ENCODE data around the gene CNIH3.

Gene CNIH3

DNA sequence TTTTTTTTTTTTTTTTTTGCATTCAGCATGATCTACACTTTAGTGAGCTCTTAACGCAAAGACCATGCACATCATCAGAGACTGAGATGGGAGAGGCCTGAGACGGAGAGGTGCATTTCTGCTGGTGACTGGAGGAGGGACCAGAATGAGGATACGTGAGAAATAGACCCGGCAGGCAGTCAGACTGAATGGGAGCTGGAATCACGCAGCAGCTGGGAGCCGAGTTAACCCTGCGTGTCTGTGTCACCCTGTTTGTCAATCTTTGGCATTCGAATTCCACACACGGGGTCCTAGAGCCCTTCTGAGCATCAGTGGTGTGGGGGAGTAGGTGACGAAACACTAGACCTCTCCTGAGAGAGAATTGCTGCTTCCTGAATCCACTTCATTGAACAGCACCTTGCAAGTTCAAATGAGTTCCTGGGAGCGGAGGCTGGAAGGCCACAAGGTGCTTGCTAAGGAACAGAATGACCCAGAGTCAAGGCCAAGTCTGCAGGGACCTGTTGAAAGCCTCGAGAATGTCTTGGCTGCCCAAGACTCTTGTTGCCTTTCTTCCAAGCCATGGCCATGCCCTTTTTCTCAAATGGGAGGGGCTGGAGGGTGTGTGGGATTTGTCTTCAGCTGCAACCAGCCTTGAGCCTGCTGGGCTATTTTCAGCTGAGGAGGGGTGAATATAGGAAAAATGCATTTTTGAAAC, 123.3 kb downstream of the CNIH3 start:
- no peaks in the 10 kb centered on the region for H4K20me1 ChIP-seq (ENCODE audit: control insufficient read depth, insufficient read depth, low read depth, low read length)
- no peak overlapping the region for H3K4me2 ChIP-seq (ENCODE audit: low read length)
- no peaks in the 10 kb centered on the region for H3K79me2 ChIP-seq (ENCODE audit: control insufficient read depth, low read length)
- H3K9me2 ChIP-seq (replicated peaks; ENCODE audit: control insufficient read depth, low read length): no peaks in the 10 kb centered on the region
- TF ChIP-seq, protein P1, sequence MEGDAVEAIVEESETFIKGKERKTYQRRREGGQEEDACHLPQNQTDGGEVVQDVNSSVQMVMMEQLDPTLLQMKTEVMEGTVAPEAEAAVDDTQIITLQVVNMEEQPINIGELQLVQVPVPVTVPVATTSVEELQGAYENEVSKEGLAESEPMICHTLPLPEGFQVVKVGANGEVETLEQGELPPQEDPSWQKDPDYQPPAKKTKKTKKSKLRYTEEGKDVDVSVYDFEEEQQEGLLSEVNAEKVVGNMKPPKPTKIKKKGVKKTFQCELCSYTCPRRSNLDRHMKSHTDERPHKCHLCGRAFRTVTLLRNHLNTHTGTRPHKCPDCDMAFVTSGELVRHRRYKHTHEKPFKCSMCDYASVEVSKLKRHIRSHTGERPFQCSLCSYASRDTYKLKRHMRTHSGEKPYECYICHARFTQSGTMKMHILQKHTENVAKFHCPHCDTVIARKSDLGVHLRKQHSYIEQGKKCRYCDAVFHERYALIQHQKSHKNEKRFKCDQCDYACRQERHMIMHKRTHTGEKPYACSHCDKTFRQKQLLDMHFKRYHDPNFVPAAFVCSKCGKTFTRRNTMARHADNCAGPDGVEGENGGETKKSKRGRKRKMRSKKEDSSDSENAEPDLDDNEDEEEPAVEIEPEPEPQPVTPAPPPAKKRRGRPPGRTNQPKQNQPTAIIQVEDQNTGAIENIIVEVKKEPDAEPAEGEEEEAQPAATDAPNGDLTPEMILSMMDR (IDR thresholded peaks at IDR 0.05; ENCODE audit: low read depth, low read length, poor library complexity, severe bottlenecking): no peak
- no peak for TF ChIP-seq EZH2phosphoT487 (IDR thresholded peaks at IDR 0.05; ENCODE audit: borderline replicate concordance, low read length)
- no peaks in the 10 kb centered on the region for H3K4me1 ChIP-seq (ENCODE audit: control insufficient read depth, low read length)
- no peaks in the 10 kb centered on the region for H3K9me3 ChIP-seq (ENCODE audit: control insufficient read depth, insufficient read depth, low read length)
- H3F3A ChIP-seq (ENCODE audit: control insufficient read depth, insufficient read depth): no peaks in the 10 kb centered on the region
- H3K4me3 ChIP-seq (ENCODE audit: low read length): no peak overlapping the region
- H3K36me3 ChIP-seq (ENCODE audit: control insufficient read depth, low read length): no peaks in the 10 kb centered on the region
- no peak overlapping the region for H3K27ac ChIP-seq (ENCODE audit: low read depth, low read length)
- no peaks in the 10 kb centered on the region for H3K27me3 ChIP-seq (ENCODE audit: control insufficient read depth, low read length)

DNA sequence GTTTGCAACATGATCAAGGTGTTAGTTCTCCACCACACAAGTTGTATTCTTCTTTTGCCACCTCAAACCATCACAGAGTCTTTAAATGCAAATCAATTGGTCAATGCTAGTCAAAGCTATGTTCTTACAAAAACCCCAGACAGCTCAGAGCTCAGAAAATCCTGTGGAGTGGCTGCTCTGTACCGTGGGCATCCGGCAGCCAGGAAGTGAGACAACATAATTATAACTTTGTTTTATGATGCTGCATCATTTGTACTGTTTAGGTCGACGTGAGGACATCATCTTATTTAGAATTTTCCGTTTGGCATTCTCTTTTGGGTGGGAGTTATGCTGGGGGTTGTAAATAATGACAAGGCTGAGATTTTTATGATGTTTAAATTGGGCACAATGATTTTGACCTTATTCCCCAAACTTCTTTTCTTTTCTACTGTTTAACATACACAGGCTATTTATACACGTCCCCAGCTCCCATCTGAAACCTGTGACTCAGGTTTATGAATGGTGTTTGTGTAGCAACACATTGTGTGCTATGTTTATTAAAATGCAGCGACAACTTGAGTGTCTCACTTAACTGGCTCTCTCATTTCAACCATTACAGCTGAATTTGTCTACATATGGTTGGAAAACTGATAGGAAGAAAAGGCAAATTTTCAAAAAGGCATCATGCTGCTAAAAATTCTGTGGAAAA, 124.0 kb downstream of the CNIH3 start:
- Histone ChIP-seq H3K4me2 (ENCODE audit: low read length) (no peak overlapping the region), H3K27me3 (ENCODE audit: control insufficient read depth, low read length) (no peaks in the 10 kb centered on the region)

DNA sequence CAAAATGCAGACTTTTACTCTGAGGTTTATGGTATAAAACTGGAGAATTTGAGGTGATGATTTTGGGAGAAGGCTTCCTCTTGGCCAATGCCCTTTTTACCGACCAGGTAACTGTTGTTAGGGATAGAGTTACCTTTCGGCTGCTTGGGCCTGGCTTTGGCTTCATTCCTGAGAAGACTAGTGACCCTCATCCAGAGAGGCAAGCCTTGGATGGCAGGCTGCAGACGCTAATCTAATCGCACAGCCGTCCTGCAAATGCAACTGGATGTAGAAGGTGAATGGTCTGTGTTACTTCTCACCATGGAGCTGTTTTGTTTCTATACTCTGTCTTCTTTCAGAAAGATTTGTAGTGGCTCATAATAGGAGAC, 124.6 kb downstream of the CNIH3 start:
- Histone ChIP-seq H3K4me2 (ENCODE audit: low read length) (no peak overlapping the region), H3K27ac (ENCODE audit: low read depth, low read length) (no peak overlapping the region), H3K9me2 (replicated peaks; ENCODE audit: control insufficient read depth, low read length) (no peaks in the 10 kb centered on the region), H3K4me1 (ENCODE audit: control insufficient read depth, low read length) (no peaks in the 10 kb centered on the region), H4K20me1 (ENCODE audit: control insufficient read depth, insufficient read depth, low read depth, low read length) (no peaks in the 10 kb centered on the region), H3K9me3 (ENCODE audit: control insufficient read depth, insufficient read depth, low read length) (no peaks in the 10 kb centered on the region), H3K27me3 (ENCODE audit: control insufficient read depth, low read length) (no peaks in the 10 kb centered on the region), H3F3A (ENCODE audit: control insufficient read depth, insufficient read depth) (no peaks in the 10 kb centered on the region), H3K4me3 (ENCODE audit: low read length) (no peak overlapping the region), H3K36me3 (ENCODE audit: control insufficient read depth, low read length) (no peaks in the 10 kb centered on the region), H3K79me2 (ENCODE audit: control insufficient read depth, low read length) (no peaks in the 10 kb centered on the region)
- TF ChIP-seq EZH2phosphoT487 (IDR thresholded peaks at IDR 0.05; ENCODE audit: borderline replicate concordance, low read length): no peak
- TF ChIP-seq, protein P1 (IDR thresholded peaks at IDR 0.05; ENCODE audit: low read depth, low read length, poor library complexity, severe bottlenecking): no peak

More for the DNA sequence above, 124.0 kb downstream of the CNIH3 start:
- Histone ChIP-seq H4K20me1 (ENCODE audit: control insufficient read depth, insufficient read depth, low read depth, low read length) (no peaks in the 10 kb centered on the region), H3K9me2 (replicated peaks; ENCODE audit: control insufficient read depth, low read length) (no peaks in the 10 kb centered on the region), H3K27ac (ENCODE audit: low read depth, low read length) (no peak overlapping the region), H3K36me3 (ENCODE audit: control insufficient read depth, low read length) (no peaks in the 10 kb centered on the region), H3F3A (ENCODE audit: control insufficient read depth, insufficient read depth) (no peaks in the 10 kb centered on the region), H3K4me1 (ENCODE audit: control insufficient read depth, low read length) (no peaks in the 10 kb centered on the region), H3K9me3 (ENCODE audit: control insufficient read depth, insufficient read depth, low read length) (no peaks in the 10 kb centered on the region), H3K4me3 (ENCODE audit: low read length) (no peak overlapping the region), H3K79me2 (ENCODE audit: control insufficient read depth, low read length) (no peaks in the 10 kb centered on the region)
- TF ChIP-seq, protein P1 (IDR thresholded peaks at IDR 0.05; ENCODE audit: low read depth, low read length, poor library complexity, severe bottlenecking): no peak
